DOHH2 (cell line): Measurements from ENCODE around the gene KRT17.

Experiments
- EZH2phosphoT487 ChIP-seq: fragments of 200-600 bp; sonication (generic); IDR thresholded peaks from 2 replicates; pipeline ENCODE4 v1.6.1; 2017; ENCODE audit warnings: borderline replicate concordance, mild to moderate bottlenecking, antibody characterized with exemption, low read length, moderate library complexity, mixed read lengths
- TF ChIP-seq, protein P1 (sequence below): fragments of 200-600 bp; sonication (generic); IDR thresholded peaks from one replicate; pipeline ENCODE4 v1.5.1; 2014; ENCODE audit warnings: antibody characterized with exemption, mild to moderate bottlenecking, low read depth, low read length; ENCODE audit not compliant: poor library complexity, severe bottlenecking

DNA sequence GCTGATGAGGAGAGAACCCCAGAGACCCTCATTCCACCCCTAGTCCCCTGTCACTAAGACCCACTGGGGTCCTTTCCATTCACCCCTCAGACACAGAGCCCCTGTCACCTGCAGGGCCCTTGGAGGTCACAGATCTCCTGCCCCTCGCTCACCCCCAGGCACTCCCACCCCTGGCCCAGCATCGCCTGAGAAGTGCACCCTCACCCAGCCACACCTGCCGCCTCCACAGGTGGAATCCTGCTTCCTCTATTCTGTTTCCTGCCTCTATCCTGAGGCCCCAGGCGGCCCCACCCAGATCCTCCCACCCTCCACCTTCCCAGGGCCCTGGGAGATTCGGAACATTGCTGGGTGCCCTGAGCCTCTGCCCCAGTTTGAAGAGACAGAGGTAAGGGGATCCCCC, 13.8 kb upstream of the KRT17 start:
- TF ChIP-seq, protein P1, sequence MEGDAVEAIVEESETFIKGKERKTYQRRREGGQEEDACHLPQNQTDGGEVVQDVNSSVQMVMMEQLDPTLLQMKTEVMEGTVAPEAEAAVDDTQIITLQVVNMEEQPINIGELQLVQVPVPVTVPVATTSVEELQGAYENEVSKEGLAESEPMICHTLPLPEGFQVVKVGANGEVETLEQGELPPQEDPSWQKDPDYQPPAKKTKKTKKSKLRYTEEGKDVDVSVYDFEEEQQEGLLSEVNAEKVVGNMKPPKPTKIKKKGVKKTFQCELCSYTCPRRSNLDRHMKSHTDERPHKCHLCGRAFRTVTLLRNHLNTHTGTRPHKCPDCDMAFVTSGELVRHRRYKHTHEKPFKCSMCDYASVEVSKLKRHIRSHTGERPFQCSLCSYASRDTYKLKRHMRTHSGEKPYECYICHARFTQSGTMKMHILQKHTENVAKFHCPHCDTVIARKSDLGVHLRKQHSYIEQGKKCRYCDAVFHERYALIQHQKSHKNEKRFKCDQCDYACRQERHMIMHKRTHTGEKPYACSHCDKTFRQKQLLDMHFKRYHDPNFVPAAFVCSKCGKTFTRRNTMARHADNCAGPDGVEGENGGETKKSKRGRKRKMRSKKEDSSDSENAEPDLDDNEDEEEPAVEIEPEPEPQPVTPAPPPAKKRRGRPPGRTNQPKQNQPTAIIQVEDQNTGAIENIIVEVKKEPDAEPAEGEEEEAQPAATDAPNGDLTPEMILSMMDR, result no peak
- no peak for TF ChIP-seq EZH2phosphoT487
